Spleen (tissue), 11 donors: ENCODE measurements around the gene SRRM1. TPM values are rescaled to one million over a fixed set of nuclear protein-coding genes. Genes with fewer than 3 reads are reported as not detected.

Experiments used
- DNase-seq: peaks from one replicate; pipeline ENCODE4 v3.0.0-alpha.2; 2020
- H3K27ac ChIP-seq, 8 donors: fragments of 200-600 bp; sonication (generic) in 7 of 8; 1 replicate in 4 of 8; 2 replicates in 4 of 8; pipeline versions ENCODE4 v1.5.0 to v1.8.0; 2016 to 2021; ENCODE audit warnings: inconsistent platforms in 4 of 8, mild to moderate bottlenecking in 4 of 8, moderate library complexity in 1 of 8
- H3K27me3 ChIP-seq, 7 donors: fragments of 200-600 bp; sonication (generic) in 6 of 7; replicated peaks in 1 of 7; 1 replicate in 4 of 7; 2 replicates in 3 of 7; pipeline versions ENCODE4 v1.5.0 to v1.8.0; 2016 to 2021; ENCODE audit warnings: inconsistent platforms in 3 of 7, mild to moderate bottlenecking in 1 of 7
- H3K36me3 ChIP-seq, 6 donors: fragments of 200-600 bp; sonication (generic) in 5 of 6; 1 replicate in 4 of 6; 2 replicates in 2 of 6; pipeline versions ENCODE4 v1.5.0 to v1.8.0; 2016 to 2021; ENCODE audit warnings: inconsistent platforms in 2 of 6
- H3K4me1 ChIP-seq, 6 donors: fragments of 200-600 bp; sonication (generic) in 5 of 6; 1 replicate in 3 of 6; 2 replicates in 3 of 6; pipeline versions ENCODE4 v1.5.0 to v1.8.0; 2016 to 2021; ENCODE audit warnings: inconsistent platforms in 3 of 6
- H3K4me3 ChIP-seq, 8 donors: fragments of 200-600 bp; sonication (generic) in 7 of 8; 1 replicate in 4 of 8; 2 replicates in 4 of 8; pipeline versions ENCODE4 v1.5.0 to v1.8.0; 2016 to 2021; ENCODE audit warnings: inconsistent platforms in 4 of 8, mild to moderate bottlenecking in 4 of 8, moderate library complexity in 2 of 8
- H3K9me3 ChIP-seq, 8 donors: fragments of 200-600 bp; sonication (generic) in 7 of 8; 1 replicate in 4 of 8; 2 replicates in 4 of 8; pipeline versions ENCODE4 v1.5.0 to v1.8.0; 2016 to 2021; ENCODE audit warnings: inconsistent platforms in 4 of 8
- CTCF ChIP-seq, 11 experiments: fragments of 200-600 bp in 7 of 11; fragments of 450-650 bp in 4 of 11; sonication (generic) in 4 of 11; IDR thresholded peaks in 8 of 11; conservative IDR thresholded peaks in 3 of 11; 1 replicate in 7 of 11; 2 replicates in 4 of 11; pipeline versions ENCODE4 v1.4.0 to v1.8.0; 2016 to 2021; ENCODE audit warnings: antibody characterized with exemption in 11 of 11, inconsistent platforms in 4 of 11, mild to moderate bottlenecking in 1 of 11
- POLR2A ChIP-seq, 3 donors: fragments of 450-650 bp; IDR thresholded peaks; one replicate each; pipeline ENCODE4 v1.5.1; 2017; ENCODE audit warnings: antibody characterized with exemption in 3 of 3, mild to moderate bottlenecking in 1 of 3
- POLR2AphosphoS5 ChIP-seq, 3 donors: sonication (generic); formaldehyde crosslinking; IDR thresholded peaks; one replicate each; pipeline ENCODE4 v1.5.1; 2017; ENCODE audit warnings: antibody characterized with exemption in 3 of 3
- WGBS, 5 donors: extraction: QIAGEN DNeasy Blood & Tissue Kit in 3 of 5; methylation state at CpG; one replicate each; pipeline versions ENCODE4 v1.1.5 to v1.1.7; 2013 to 2018; 5-methylcytosine and 5-hydroxymethylcytosine counted together
- intact Hi-C: fragments of 100-400 bp; cut with DNase I; formaldehyde crosslinking; loops from one replicate; pipeline ENCODE4 v1.15.0; 2023; ENCODE audit warnings: low total_unique reads
- polyA plus RNA-seq, 3 donors: library from polyadenylated mRNA; stranded (reverse); fragments of 200-250 nt; gene quantifications; one replicate each; pipeline ENCODE4 v1.2.1, GENCODE V29; 2013
- total RNA-seq, 7 donors: library from RNA; depleted of rRNA in 3 of 7; stranded (reverse); fragments of >200 nt in 3 of 7; fragmentation: NEBNext Ultra II Directional in 4 of 7; extraction: Animal tissue kit (Norgen Biotek cat#: 25700) in 4 of 7; gene quantifications; one replicate each; pipeline versions ENCODE4 v1.1.0 to v1.2.1, GENCODE V29; 2016 to 2021
- donor health status: healthy with polysubstance abuse.
- donor health status: DM: no; HTN: no; CAD: no; lungs with moderate emphysema.
- donor health status: DM: no; HTN: no; CAD: no.
- donor health status: Bipolar disorder and iron deficiency.
- donor health status: healthy.
- donor health status: DM: no; HTN: no; CAD: no.
- donor health status: DM: yes; HTN: yes; CAD: no.

Gene SRRM1
- total and polyA plus RNA-seq, 10 donors = 25.6 to 169 (median 134) TPM

GRCh38 chr1:24699628-24700027 is 56.5 kb downstream of the SRRM1 start:
- no peak overlapping the region for H3K27ac ChIP-seq
- no peak for TF ChIP-seq POLR2A (IDR thresholded peaks at IDR 0.05)
- TF ChIP-seq CTCF (IDR thresholded peaks at IDR 0.05 in 8 of 11, conservative IDR thresholded peaks at IDR 0.05 in 3 of 11) = no peak
- TF ChIP-seq POLR2AphosphoS5 (IDR thresholded peaks at IDR 0.05) = no peak
- H3K27me3 ChIP-seq = no peaks in the 10 kb centered on the region
- H3K9me3 ChIP-seq = no peaks in the 10 kb centered on the region
- no peak overlapping the region for H3K4me3 ChIP-seq
- DNase-seq = no peak
- 85 to 92% (median 87%) methylated on average over 6 to 7 of the region's 7 CpGs for WGBS, 5 donors
- H3K4me1 ChIP-seq = peaks cover 12 to 26% (median 21%) of the 10 kb centered on the region in 6 donors
- no peaks in the 10 kb centered on the region for H3K36me3 ChIP-seq
- intact Hi-C loops = loop anchor here (10.0 kb wide), 1 partner anchor 45 kb away; the partner anchor contains the start of gene CLIC4

- no peak for DNase-seq
- TF ChIP-seq POLR2A (IDR thresholded peaks at IDR 0.05) (no peak), CTCF (IDR thresholded peaks at IDR 0.05 in 8 of 11, conservative IDR thresholded peaks at IDR 0.05 in 3 of 11) (no peak), POLR2AphosphoS5 (IDR thresholded peaks at IDR 0.05) (no peak)
- Histone ChIP-seq H3K4me3 (no peak overlapping the region), H3K9me3 (no peaks in the 10 kb centered on the region), H3K27me3 (no peaks in the 10 kb centered on the region), H3K27ac (no peak overlapping the region), H3K4me1 (peaks cover 6 to 18% (median 11%) of the 10 kb centered on the region in 6 donors), H3K36me3 (no peaks in the 10 kb centered on the region)
- intact Hi-C loops = no loop called here
- 87 to 95% (median 94%) methylated on average over 8 of the region's 8 CpGs for WGBS, 5 donors
Observed at GRCh38 chr1:24702511-24703293, 59.6 kb downstream of the SRRM1 start.

GRCh38 chr1:24704411-24705259 is 61.5 kb downstream of the SRRM1 start:
- TF ChIP-seq POLR2AphosphoS5 (IDR thresholded peaks at IDR 0.05) = no peak
- no peak for TF ChIP-seq POLR2A (IDR thresholded peaks at IDR 0.05)
- no peak for TF ChIP-seq CTCF (IDR thresholded peaks at IDR 0.05 in 8 of 11, conservative IDR thresholded peaks at IDR 0.05 in 3 of 11)
- 72 to 84% (median 82%) methylated on average over 14 to 16 of the region's 16 CpGs for WGBS, 5 donors

More at GRCh38 chr1:24704411-24705259, 61.5 kb downstream of the SRRM1 start:
- Histone ChIP-seq H3K36me3 (no peaks in the 10 kb centered on the region), H3K27me3 (no peaks in the 10 kb centered on the region), H3K4me3 (peak overlapping the region in 1 of 8 donors; percentile 25), H3K4me1 (peaks cover 6 to 28% (median 13%) of the 10 kb centered on the region in 6 donors), H3K27ac (peak overlapping the region in 6 of 8 donors; percentile 39 to 70 (median 50)), H3K9me3 (no peaks in the 10 kb centered on the region)
- DNase-seq = no peak
- intact Hi-C loops = no loop called here
